ENCODE data around the gene GPR3. TPM values are rescaled to one million over a fixed set of nuclear protein-coding genes. Genes with fewer than 3 reads are reported as not detected.

GPR3 gene
- total RNA-seq, 1 experiment from 2014 or later, result 4.4 TPM

GRCh38 chr1:27372808-27373690 lies 19.4 kb upstream of the GPR3 start:
- Mint-ChIP-seq H3K9me3 (no peaks in the 10 kb centered on the region), H3K27me3 (ENCODE audit: low read depth) (peaks cover 8% of the 10 kb centered on the region), H3K4me3 (no peak overlapping the region), H3K27ac (no peak overlapping the region), H3K4me1 (peaks cover 4 to 25% of the 10 kb centered on the region in 2 experiments), H3K36me3 (ENCODE audit: insufficient read depth in 1 of 3, low read depth in 3 of 3) (no peaks in the 10 kb centered on the region)
- no peak overlapping the region for H3K18ac ChIP-seq (ENCODE audit: insufficient read length, low read depth, low read length)
- no peak overlapping the region for H2AFZ ChIP-seq (ENCODE audit: low read length)
- no peaks in the 10 kb centered on the region for H3K79me1 ChIP-seq (ENCODE audit: insufficient read depth, low read depth, low read length, poor library complexity, severe bottlenecking)
- no peak overlapping the region for H2AK5ac ChIP-seq (ENCODE audit: insufficient read length, low read length)
- peak; percentile 66 for TF ChIP-seq CTCF (conservative IDR thresholded peaks at IDR 0.05)
- no peak overlapping the region for H4K8ac ChIP-seq (replicated peaks; ENCODE audit: insufficient read length, low read depth, low read length)
- no peak overlapping the region for H3K56ac ChIP-seq (ENCODE audit: insufficient read length, low read depth, low read length)
- H2BK120ac ChIP-seq (ENCODE audit: low read depth, low read length, poor library complexity, severe bottlenecking), result no peak overlapping the region
- H3K27ac ChIP-seq (ENCODE audit: insufficient read length, low read depth, low read length), result no peak overlapping the region
- H3K9me3 ChIP-seq (ENCODE audit: control insufficient read depth, low read depth, low read length), result no peaks in the 10 kb centered on the region
- H3K27me3 ChIP-seq (ENCODE audit: insufficient read depth, low read length), result no peaks in the 10 kb centered on the region
- no peak overlapping the region for H3K23ac ChIP-seq (ENCODE audit: insufficient read length, low read depth, low read length)
- no peaks in the 10 kb centered on the region for H4K20me1 ChIP-seq (ENCODE audit: control insufficient read depth, insufficient read depth, insufficient read length)
- no peaks in the 10 kb centered on the region for H3K23me2 ChIP-seq (ENCODE audit: insufficient read length, low read depth, low read length, poor library complexity, severe bottlenecking)
- H2BK15ac ChIP-seq (ENCODE audit: low read depth, low read length), result no peak overlapping the region
- no peak overlapping the region for H2BK20ac ChIP-seq (ENCODE audit: low read depth, low read length, poor library complexity, severe bottlenecking)
- DNase-seq, result peak; percentile 67
- no peak overlapping the region for H4K91ac ChIP-seq (ENCODE audit: insufficient read length, low read depth, low read length)
- no peak overlapping the region for H3K4me2 ChIP-seq (ENCODE audit: insufficient read depth, insufficient read length, low read length)
- H4K5ac ChIP-seq (ENCODE audit: insufficient read length, low read depth, low read length), result no peak overlapping the region
- no peak overlapping the region for H3K14ac ChIP-seq (ENCODE audit: insufficient read depth, low read length)
- no peak overlapping the region for H3K4ac ChIP-seq (ENCODE audit: low read depth, low read length)
- H3T11ph ChIP-seq (ENCODE audit: low read length), result no peak overlapping the region
- no CpG with 5 or more reads among the region's 11 CpGs for WGBS (ENCODE audit: extremely low coverage, insufficient read length, low lambda C conversion rate)
- no peaks in the 10 kb centered on the region for H3K79me2 ChIP-seq (ENCODE audit: insufficient read depth, low read length)
- H2BK5ac ChIP-seq (ENCODE audit: insufficient read length, low read length), result no peak overlapping the region
- H3K9ac ChIP-seq (ENCODE audit: extremely low read depth, insufficient read length, low read length), result no peak overlapping the region
- no peaks in the 10 kb centered on the region; the same call in 1 of the 2 replicates for H3K4me1 ChIP-seq (ENCODE audit: insufficient read depth, low read length)
- no peak overlapping the region for H2BK12ac ChIP-seq (ENCODE audit: insufficient read length, low read depth, low read length)

All from H9 (cell line).